ENCODE data around the gene AMBN. TPM values are rescaled to one million over a fixed set of nuclear protein-coding genes. Genes with fewer than 3 reads are reported as not detected.

Gene AMBN
- total RNA-seq, 2 experiments from 2014 or later: not detected

- Mint-ChIP-seq H3K4me1 (peaks cover 4% of the 10 kb centered on the region), H3K27me3 (peaks cover 15% of the 10 kb centered on the region), H3K9me3 (no peaks in the 10 kb centered on the region), H3K4me3 (no peak overlapping the region), H3K27ac (no peak overlapping the region), H3K36me3 (ENCODE audit: low read depth) (no peaks in the 10 kb centered on the region)
- CTCF ChIA-PET: no interaction called here
- DNase-seq: no peak
- POLR2A ChIA-PET: no interaction called here
Observed at GRCh38 chr4:70654605-70655011, 62.6 kb downstream of the AMBN start.

Other genes with a start within 250 kb of the AMBN start
- gene SMR3A, start 231.5 kb upstream of the AMBN start, total RNA-seq: not detected
- gene SMR3B, start 209.1 kb upstream of the AMBN start, total RNA-seq: not detected
- gene OPRPN, start 194.3 kb upstream of the AMBN start, total RNA-seq: not detected
- not detected for gene MUC7, start 120.1 kb upstream of the AMBN start, total RNA-seq
- not detected for gene AMTN, start 73.7 kb upstream of the AMBN start, total RNA-seq
- gene ENAM, start 36.5 kb downstream of the AMBN start, total RNA-seq: not detected
- under 1 TPM in 1 of 2 experiments, not detected in 1; 0.35 TPM for gene JCHAIN, start 74.3 kb downstream of the AMBN start, total RNA-seq
- 10 to 100 TPM; 28.7 to 28.9 TPM for gene UTP3, start 96.3 kb downstream of the AMBN start, total RNA-seq
- gene RUFY3, start 129.7 kb downstream of the AMBN start, total RNA-seq: 1 to 10 TPM; 9.1 to 9.7 TPM
- 10 to 100 TPM; 63.5 to 63.8 TPM for gene GRSF1, start 247.6 kb downstream of the AMBN start, total RNA-seq

Measured in activated CD4-positive, alpha-beta memory T cell treated with anti-CD3 and anti-CD28 coated beads, Interleukin-2, amount 10 ng/mL, durations not matched to agents 7 days and 5 days (primary cell).